ENCODE data around the gene SOX6. TPM values are rescaled to one million over a fixed set of nuclear protein-coding genes. Genes with fewer than 3 reads are reported as not detected.

The SOX6 gene
- total and polyA plus RNA-seq, 9 donors: 10.9 to 26.5 (median 17.9) TPM

DNA sequence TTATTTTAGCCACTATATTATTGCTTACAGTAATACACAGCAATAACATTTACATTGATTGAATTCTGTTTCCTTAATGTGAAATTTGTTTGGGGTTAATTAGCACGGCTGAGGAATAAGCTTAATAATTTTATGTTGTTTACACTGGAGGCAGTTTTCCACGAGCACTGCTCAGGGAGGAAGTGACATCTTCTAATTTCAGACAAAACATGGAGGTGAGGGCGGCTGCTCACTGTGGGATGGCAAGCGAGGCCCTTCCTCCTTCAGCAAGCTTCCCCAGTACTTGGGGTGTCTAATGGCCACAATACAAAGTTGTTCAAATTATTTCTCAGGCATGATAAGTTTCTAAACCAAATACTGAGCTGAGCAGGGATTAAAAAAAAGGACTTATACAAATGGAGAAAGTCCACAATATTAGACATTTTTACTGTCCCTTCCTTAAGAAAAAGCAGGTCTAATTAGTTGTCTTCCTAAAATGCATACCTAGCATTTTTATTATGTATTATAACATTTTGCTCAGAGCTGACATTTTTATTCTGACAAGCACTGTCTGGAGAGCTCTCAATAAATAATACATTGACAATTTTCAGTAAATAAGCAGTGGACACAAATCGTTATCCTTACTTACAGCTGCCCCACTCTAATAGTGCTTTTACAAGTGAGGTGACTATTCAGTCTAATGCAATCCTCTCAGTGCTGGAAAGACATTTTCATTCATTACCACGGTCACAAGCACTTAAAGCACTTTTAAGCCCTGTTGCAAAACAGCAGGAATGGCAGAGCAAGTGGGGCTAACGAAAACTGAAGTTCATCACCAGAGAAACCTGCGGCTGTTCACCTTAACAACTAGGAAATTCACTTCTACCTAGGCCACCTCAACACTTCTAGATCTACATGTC lies 56.2 kb downstream of the SOX6 start:
- H3K36me3 ChIP-seq (ENCODE audit: control insufficient read depth, insufficient read depth, low read length): no peaks in the 10 kb centered on the region
- H3K9me3 ChIP-seq (replicated peaks; ENCODE audit: control insufficient read depth, low read depth, low read length): no peaks in the 10 kb centered on the region
- no peaks in the 10 kb centered on the region for H3K27me3 ChIP-seq (ENCODE audit: control insufficient read depth, insufficient read depth, low read length)
- 0% methylated on average over 1 of the region's 8 CpGs for WGBS (ENCODE audit: insufficient coverage)
- no peak overlapping the region for H3K27ac ChIP-seq (ENCODE audit: low read length)
- no peak for DNase-seq
- H3K4me1 ChIP-seq (ENCODE audit: control insufficient read depth, insufficient read depth, low read length): peaks cover 7% of the 10 kb centered on the region
- H3K4me3 ChIP-seq (ENCODE audit: low read length): no peak overlapping the region

DNA sequence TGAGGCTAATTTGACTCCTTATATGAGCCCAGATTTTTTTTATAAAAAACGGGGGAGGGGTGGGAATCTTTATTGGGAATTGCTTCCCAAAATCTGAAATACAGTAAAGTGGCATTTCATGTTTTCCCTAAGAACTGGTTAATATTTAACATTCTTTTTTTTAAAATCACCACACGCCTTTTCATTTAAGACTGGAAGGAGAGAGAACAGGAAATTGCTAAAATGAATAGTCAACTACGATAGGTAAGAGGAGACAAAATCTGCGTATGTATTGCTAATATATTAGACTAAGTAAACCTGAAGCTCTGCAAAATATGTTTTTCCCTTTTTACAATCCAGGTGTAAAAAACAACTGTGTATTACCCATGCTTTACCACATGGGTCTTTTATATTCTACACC lies 57.0 kb downstream of the SOX6 start:
- DNase-seq: no peak
- Histone ChIP-seq H3K9me3 (replicated peaks; ENCODE audit: control insufficient read depth, low read depth, low read length) (no peaks in the 10 kb centered on the region), H3K4me1 (ENCODE audit: control insufficient read depth, insufficient read depth, low read length) (peaks cover 7% of the 10 kb centered on the region), H3K27me3 (ENCODE audit: control insufficient read depth, insufficient read depth, low read length) (no peaks in the 10 kb centered on the region), H3K4me3 (ENCODE audit: low read length) (no peak overlapping the region), H3K27ac (ENCODE audit: low read length) (no peak overlapping the region), H3K36me3 (ENCODE audit: control insufficient read depth, insufficient read depth, low read length) (no peaks in the 10 kb centered on the region)
- WGBS (ENCODE audit: insufficient coverage): no CpG with 5 or more reads among the region's 4 CpGs

DNA sequence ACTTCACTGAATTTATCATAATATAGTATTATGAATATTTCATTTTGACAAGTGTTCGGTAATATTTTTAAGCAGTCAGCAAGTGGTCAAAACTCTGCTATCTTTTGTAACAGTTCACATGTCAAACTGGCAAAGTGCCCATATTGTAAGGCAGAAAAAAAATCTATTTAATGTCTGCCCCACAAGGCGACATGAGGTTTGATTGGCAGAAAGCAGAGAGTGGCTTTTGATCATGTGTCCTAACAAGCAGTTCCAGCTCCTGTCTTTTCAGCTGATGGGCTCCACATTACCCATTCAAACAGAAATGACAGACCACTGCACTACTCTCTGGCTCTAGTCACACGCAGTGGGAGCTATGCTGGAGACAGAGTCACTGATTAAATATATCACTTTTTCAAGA lies 59.0 kb downstream of the SOX6 start:
- peak; percentile 52 for DNase-seq
- H3K36me3 ChIP-seq (ENCODE audit: control insufficient read depth, insufficient read depth, low read length): no peaks in the 10 kb centered on the region
- no peaks in the 10 kb centered on the region for H3K27me3 ChIP-seq (ENCODE audit: control insufficient read depth, insufficient read depth, low read length)
- peaks cover 13% of the 10 kb centered on the region for H3K4me1 ChIP-seq (ENCODE audit: control insufficient read depth, insufficient read depth, low read length)
- peak overlapping the region; percentile 53 for H3K27ac ChIP-seq (ENCODE audit: low read length)
- no peaks in the 10 kb centered on the region for H3K9me3 ChIP-seq (replicated peaks; ENCODE audit: control insufficient read depth, low read depth, low read length)
- WGBS (ENCODE audit: insufficient coverage): 17% methylated on average over 1 of the region's 3 CpGs
- no peak overlapping the region for H3K4me3 ChIP-seq (ENCODE audit: low read length)

DNA sequence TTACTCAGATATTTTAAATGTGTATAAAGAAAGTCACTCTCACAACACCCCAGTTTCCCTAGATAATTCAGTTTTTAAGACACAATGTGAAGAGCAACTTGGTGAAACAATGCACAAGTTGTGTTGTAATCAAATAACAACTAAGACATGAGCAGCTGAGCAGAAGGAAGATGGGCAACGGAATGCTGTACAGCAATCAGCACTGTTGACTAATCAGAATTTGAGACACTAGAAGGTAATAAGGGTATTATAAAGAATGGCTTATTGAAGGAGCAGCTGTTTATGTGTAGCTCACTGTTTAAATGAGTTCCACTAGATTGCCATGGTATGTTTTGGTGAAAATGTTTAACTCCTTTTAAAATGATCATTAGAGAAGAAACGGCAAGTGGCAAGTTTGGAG lies 60.1 kb downstream of the SOX6 start:
- Histone ChIP-seq H3K27ac (ENCODE audit: low read length) (peak overlapping the region; percentile 32), H3K4me1 (ENCODE audit: control insufficient read depth, insufficient read depth, low read length) (peaks cover 13% of the 10 kb centered on the region), H3K36me3 (ENCODE audit: control insufficient read depth, insufficient read depth, low read length) (no peaks in the 10 kb centered on the region), H3K4me3 (ENCODE audit: low read length) (no peak overlapping the region), H3K9me3 (replicated peaks; ENCODE audit: control insufficient read depth, low read depth, low read length) (no peaks in the 10 kb centered on the region), H3K27me3 (ENCODE audit: control insufficient read depth, insufficient read depth, low read length) (no peaks in the 10 kb centered on the region)
- WGBS (ENCODE audit: insufficient coverage): 50% methylated on average over 1 of the region's 2 CpGs
- peak; percentile 48 for DNase-seq

DNA sequence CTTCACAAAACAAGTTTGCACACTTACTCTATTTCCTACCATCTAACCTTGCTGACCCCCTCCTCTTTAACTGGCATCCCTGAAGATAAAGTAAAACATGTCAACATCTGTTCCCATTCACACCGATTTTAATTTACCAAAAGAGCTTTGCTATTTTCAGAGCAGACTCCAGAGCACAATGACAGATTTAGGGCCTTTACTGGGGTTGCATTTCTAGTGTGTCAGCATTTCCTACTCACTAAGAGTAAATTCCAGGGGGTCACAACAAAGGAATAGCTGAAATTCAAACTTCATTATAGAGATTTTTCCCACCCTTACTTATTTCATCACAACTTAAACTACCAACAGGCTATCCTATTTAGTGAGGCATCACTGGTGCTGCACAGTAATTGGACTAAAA lies 60.8 kb downstream of the SOX6 start:
- no peaks in the 10 kb centered on the region for H3K27me3 ChIP-seq (ENCODE audit: control insufficient read depth, insufficient read depth, low read length)
- no peaks in the 10 kb centered on the region for H3K9me3 ChIP-seq (replicated peaks; ENCODE audit: control insufficient read depth, low read depth, low read length)
- no peaks in the 10 kb centered on the region for H3K36me3 ChIP-seq (ENCODE audit: control insufficient read depth, insufficient read depth, low read length)
- peaks cover 13% of the 10 kb centered on the region for H3K4me1 ChIP-seq (ENCODE audit: control insufficient read depth, insufficient read depth, low read length)
- no CpG with 5 or more reads among the region's 1 CpG for WGBS (ENCODE audit: insufficient coverage)
- DNase-seq: no peak
- H3K27ac ChIP-seq (ENCODE audit: low read length): peak overlapping the region; percentile 32
- no peak overlapping the region for H3K4me3 ChIP-seq (ENCODE audit: low read length)

DNA sequence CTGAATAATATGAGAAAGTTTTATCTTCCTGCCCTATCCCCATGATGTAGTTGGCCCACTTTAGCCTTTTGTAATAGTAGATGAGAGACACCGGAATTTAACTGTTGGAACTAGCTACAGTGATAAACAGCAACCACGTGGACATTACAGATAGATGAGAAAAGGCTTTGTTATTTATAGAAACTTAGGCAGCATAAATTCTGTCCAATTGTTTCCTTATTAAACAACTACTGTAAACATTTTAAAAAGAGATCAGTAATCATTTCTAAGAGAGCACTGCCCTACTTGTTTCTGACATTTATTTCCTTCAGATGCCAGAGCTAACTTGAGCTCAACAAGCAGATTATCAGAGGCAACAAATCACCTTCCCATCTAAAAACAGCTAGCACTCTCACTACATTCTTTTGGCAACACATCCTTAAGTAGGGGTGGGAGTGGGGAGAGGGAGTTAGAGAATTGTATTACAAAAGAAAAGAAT lies 63.1 kb downstream of the SOX6 start:
- H3K4me3 ChIP-seq (ENCODE audit: low read length): no peak overlapping the region
- H3K4me1 ChIP-seq (ENCODE audit: control insufficient read depth, insufficient read depth, low read length): peaks cover 13% of the 10 kb centered on the region
- no peaks in the 10 kb centered on the region for H3K36me3 ChIP-seq (ENCODE audit: control insufficient read depth, insufficient read depth, low read length)
- peak; percentile 74 for DNase-seq
- WGBS (ENCODE audit: insufficient coverage): no CpG with 5 or more reads among the region's 2 CpGs
- no peaks in the 10 kb centered on the region for H3K27me3 ChIP-seq (ENCODE audit: control insufficient read depth, insufficient read depth, low read length)
- no peaks in the 10 kb centered on the region for H3K9me3 ChIP-seq (replicated peaks; ENCODE audit: control insufficient read depth, low read depth, low read length)
- H3K27ac ChIP-seq (ENCODE audit: low read length): peak overlapping the region; percentile 88

DNA sequence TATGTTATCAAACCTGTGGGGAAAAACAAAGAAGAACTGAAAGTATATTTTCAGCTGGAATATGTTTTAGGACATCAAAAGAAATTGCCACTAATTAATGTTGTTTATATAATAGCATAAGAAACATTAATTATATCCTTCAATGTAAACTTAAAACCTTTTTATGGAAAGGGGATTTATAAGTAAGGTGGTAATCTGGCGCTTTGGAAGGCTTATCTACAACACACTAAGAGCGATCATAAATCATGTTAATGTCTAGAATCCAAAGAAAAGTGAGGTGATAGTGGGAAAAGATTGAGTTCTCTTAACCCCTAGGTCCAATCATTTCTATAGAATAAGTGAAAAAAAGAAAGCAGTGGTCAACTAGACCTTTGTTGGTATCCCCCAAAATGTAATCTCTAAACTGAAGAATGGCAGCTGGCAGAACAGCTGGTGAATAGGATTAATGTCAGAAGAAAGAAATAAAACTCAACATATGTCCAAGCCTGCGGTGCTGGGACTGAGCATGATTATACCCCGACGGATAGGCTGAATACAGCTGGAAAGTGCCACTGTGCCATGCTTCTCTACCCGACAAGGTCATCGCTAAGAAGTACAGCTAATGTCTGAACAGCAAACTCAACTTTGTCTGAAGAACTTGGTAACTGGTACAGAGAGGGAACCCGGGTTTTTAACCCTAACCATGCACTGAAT lies 64.0 kb downstream of the SOX6 start:
- H3K27ac ChIP-seq (ENCODE audit: low read length): peak overlapping the region; percentile 88
- DNase-seq: peak; percentile 79
- WGBS (ENCODE audit: insufficient coverage): 52% methylated on average over 5 of the region's 8 CpGs
- H3K4me1 ChIP-seq (ENCODE audit: control insufficient read depth, insufficient read depth, low read length): peaks cover 9% of the 10 kb centered on the region
- H3K9me3 ChIP-seq (replicated peaks; ENCODE audit: control insufficient read depth, low read depth, low read length): no peaks in the 10 kb centered on the region
- H3K36me3 ChIP-seq (ENCODE audit: control insufficient read depth, insufficient read depth, low read length): no peaks in the 10 kb centered on the region
- no peaks in the 10 kb centered on the region for H3K27me3 ChIP-seq (ENCODE audit: control insufficient read depth, insufficient read depth, low read length)
- no peak overlapping the region for H3K4me3 ChIP-seq (ENCODE audit: low read length)

DNA sequence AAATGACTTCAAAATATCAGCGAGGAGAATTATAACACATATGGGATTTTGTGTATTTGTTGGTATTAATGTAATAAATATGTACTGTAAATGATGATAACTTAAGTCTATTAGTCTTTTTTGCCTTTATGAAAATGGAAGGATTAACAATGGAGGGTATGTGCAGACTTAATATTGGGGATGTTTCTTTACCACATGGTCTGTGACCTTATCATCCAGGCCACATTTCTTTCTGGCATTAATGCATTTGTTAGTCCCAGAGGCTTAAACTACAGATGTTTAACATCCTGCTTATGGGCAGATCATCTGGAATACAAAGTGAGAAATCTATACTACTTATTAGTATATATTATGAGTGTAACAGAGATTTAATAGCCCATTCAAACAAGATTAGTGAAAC lies 64.6 kb downstream of the SOX6 start:
- Histone ChIP-seq H3K36me3 (ENCODE audit: control insufficient read depth, insufficient read depth, low read length) (no peaks in the 10 kb centered on the region), H3K27ac (ENCODE audit: low read length) (no peak overlapping the region), H3K9me3 (replicated peaks; ENCODE audit: control insufficient read depth, low read depth, low read length) (no peaks in the 10 kb centered on the region), H3K4me1 (ENCODE audit: control insufficient read depth, insufficient read depth, low read length) (peaks cover 9% of the 10 kb centered on the region), H3K27me3 (ENCODE audit: control insufficient read depth, insufficient read depth, low read length) (no peaks in the 10 kb centered on the region), H3K4me3 (ENCODE audit: low read length) (no peak overlapping the region)
- no CpG with 5 or more reads among the region's 1 CpG for WGBS (ENCODE audit: insufficient coverage)
- no peak for DNase-seq

DNA sequence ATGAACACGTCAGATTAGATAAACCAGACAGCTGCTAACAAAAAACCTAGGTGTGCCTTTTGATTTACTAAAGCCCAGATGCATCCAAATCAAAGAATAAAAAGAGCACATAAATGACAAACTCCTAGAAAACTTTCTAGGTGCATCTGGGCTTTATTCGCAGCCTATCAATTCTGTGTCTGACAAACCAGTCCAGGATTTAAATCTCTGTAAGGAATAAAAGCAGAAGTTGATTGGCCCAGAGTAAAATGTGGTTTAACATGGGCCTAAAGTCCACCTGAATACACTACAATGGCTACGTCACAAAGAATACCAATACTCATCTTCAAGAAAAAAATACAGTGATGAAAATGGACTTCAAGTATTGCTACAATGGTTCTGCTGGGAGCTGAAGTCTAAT lies 66.8 kb downstream of the SOX6 start:
- no peak overlapping the region for H3K27ac ChIP-seq (ENCODE audit: low read length)

DNA sequence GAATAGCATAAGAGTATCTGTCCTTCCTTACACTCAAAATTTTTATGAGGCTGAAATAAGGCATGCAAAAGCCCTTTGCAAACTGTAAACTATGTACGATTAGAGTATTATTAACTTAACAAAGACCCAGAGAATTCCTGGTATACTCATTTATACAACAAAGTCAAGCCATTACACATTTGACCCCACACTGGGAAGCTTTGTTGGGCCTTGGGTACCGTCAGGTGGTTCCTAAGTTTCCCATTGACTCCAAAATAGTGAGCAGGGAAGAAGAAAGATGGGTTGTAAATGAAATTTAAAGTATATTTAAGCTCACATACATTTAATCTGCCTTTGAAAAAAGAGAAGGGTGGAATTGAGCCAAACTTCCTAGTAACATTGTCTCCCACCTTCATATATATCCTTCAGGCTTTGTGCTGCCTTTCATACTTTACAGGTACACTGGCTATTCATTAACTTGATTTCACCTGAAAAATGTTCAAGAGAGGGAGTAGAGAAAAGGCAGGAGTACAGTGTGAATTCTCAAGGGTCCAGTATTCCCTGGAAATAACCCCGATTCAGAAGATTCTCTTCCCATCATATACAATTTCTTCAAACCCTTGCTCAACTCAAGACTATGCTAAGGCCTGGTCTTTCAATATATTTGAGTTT lies 68.6 kb downstream of the SOX6 start:
- H3K4me1 ChIP-seq (ENCODE audit: control insufficient read depth, insufficient read depth, low read length): peaks cover 2% of the 10 kb centered on the region
- no peak for DNase-seq
- no peaks in the 10 kb centered on the region for H3K9me3 ChIP-seq (replicated peaks; ENCODE audit: control insufficient read depth, low read depth, low read length)
- H3K36me3 ChIP-seq (ENCODE audit: control insufficient read depth, insufficient read depth, low read length): no peaks in the 10 kb centered on the region
- H3K27ac ChIP-seq (ENCODE audit: low read length): no peak overlapping the region
- no CpG with 5 or more reads among the region's 3 CpGs for WGBS (ENCODE audit: insufficient coverage)
- no peak overlapping the region for H3K4me3 ChIP-seq (ENCODE audit: low read length)
- H3K27me3 ChIP-seq (ENCODE audit: control insufficient read depth, insufficient read depth, low read length): no peaks in the 10 kb centered on the region

More for the DNA sequence above, 66.8 kb downstream of the SOX6 start:
- Histone ChIP-seq H3K4me1 (ENCODE audit: control insufficient read depth, insufficient read depth, low read length) (peaks cover 6% of the 10 kb centered on the region), H3K4me3 (ENCODE audit: low read length) (no peak overlapping the region), H3K9me3 (replicated peaks; ENCODE audit: control insufficient read depth, low read depth, low read length) (no peaks in the 10 kb centered on the region), H3K27me3 (ENCODE audit: control insufficient read depth, insufficient read depth, low read length) (no peaks in the 10 kb centered on the region), H3K36me3 (ENCODE audit: control insufficient read depth, insufficient read depth, low read length) (no peaks in the 10 kb centered on the region)
- WGBS (ENCODE audit: insufficient coverage): no CpG with 5 or more reads among the region's 3 CpGs
- no peak for DNase-seq

Data from muscle of leg (tissue), 11 donors.